NCI-H69 (cell line): ENCODE data around the gene C11orf58.
A peak's percentile ranks its signal among the peaks of the same experiment; 100 is the strongest.

Experiments
- DNase-seq: peaks from one replicate; lab custom pipeline; 2025; lab: John Stamatoyannopoulos, UW

The C11orf58 gene

DNA sequence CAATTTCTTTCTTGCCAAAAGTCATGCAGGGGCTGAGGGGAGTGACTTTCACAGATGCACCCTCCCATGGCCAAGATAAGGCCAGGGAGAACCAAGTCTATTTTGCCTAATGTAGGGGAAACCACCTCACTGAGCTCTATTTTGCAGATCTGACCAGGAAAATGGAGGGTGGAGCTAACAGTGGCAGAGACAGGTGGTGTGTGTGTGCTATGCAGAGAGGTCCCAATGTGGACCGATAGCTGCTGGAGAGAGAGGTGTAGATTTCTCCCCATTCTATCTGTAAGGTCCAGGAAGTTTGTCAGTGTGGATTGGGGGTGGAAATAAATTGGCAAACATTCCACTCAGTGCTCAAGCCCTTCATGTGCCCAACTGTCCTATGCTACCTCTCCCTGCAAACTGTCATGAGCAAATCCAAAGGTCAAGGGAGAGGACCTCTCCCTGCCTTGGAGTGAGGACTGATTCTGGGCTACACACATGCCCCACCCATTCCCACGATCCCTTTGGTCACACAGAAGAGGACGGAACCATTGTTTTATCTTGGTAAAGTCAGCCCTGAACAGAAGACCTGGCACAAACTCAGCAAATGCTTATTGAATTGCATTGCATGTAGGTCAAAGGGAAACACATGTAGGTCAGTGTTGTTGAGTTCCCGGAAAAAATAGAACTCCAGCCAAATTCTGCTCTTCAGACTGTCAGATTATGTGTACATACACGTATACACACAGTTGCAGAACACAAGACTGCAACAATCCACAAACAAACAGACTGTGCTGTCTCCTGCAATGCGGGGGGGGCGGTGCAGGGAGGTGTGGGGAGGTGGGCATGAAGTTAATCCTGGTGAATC lies 65.9 kb downstream of the C11orf58 start:
- no peak for DNase-seq

DNA sequence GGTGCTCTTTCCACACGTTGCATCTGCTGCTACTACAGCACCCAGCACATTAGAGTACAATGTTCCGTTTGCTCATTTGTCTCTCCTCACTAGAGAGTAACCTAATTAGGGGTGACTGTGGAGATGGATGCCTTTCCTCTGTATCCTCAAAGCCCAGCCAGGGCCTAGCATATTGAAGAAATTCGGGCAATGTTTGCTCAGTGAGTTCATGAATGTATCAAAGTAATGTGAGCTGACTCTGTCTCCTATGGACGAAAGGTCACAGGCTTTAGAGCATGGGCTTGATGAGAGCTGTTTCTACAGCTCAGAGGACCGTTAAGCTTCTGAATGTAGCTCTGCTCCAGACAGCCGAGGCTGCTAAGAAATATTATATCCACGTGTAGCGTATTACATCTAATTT lies 67.5 kb downstream of the C11orf58 start:
- peak; percentile 46 for DNase-seq

DNA sequence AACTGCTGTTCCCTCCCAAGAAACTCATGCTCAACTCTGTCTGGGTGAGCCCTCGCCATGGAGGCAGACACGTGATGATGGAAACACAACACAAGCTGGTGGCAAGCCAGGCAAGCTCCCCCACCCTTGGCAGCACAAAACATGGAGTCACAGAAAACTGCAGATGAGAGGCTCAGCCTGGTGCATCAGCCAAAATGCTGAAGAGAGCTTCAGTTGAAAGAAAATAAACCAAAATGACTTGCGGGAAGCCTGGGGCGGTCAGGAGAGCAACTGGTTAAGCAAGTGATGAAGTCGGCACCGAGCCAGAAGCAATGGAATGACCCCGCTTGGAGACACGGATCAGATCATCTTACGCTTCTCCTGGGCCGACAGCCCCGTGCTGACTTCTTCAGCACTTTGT lies 68.3 kb downstream of the C11orf58 start:
- DNase-seq, result no peak

DNA sequence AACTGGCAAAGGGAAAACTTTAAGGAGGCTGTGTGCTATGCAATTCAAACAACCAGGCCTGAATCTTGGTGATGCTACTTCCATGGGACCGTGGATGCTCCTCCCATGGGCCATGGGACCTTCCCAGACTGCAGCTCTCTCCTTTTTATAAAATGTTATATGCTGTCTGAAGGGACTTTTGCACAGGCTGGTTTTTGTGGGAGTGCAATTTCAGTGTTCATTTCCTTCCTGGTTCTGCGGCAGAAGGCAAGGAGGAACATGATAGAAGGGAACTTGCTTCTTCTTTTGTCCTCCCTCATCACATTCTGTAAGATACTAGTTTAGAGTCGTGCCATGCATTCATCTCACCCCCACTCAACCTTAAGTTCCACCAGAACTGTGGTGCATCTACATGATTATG lies 68.9 kb downstream of the C11orf58 start:
- no peak for DNase-seq
